NCI-H510A (cell line): ENCODE data around the gene PGRMC1.
"Not testable (repeated sequence)": the region's sequence is repeated elsewhere in the genome, so short reads cannot be mapped to it uniquely, and the experiment has no call there.

ENCODE experiments used
- DNase-seq: peaks from one replicate; lab custom pipeline; 2025; lab: John Stamatoyannopoulos, UW

Gene PGRMC1

GRCh38 chrX:119235872-119236622, at the start of gene PGRMC1:
TSS of gene PGRMC1 (plus strand) at chrX:119236285. CDS start at chrX:119236364, 79 bp downstream.
- DNase-seq = peak; percentile 68

DNA sequence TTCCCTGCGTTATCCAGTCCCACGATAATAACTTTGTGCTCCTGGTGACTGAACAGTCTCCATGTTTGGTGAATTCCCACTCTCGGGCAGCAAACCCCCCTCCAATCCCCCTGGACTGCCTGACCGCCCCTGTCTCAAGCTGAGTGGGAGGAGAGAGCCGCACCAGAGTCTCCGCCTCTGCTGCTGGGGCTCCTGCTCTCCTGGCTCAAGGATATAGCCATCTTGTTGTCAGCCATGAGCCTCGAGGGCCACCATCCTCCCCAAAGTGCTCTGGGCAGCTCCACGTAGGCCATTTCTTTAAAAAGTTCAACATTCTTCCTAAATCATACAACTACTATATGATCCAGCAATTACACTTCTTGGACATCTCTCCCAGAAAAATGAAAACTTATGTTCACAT, 49.3 kb upstream of the PGRMC1 start:
- DNase-seq = no peak

GRCh38 chrX:119187298-119187697, 48.8 kb upstream of the PGRMC1 start:
- DNase-seq = no peak

DNA sequence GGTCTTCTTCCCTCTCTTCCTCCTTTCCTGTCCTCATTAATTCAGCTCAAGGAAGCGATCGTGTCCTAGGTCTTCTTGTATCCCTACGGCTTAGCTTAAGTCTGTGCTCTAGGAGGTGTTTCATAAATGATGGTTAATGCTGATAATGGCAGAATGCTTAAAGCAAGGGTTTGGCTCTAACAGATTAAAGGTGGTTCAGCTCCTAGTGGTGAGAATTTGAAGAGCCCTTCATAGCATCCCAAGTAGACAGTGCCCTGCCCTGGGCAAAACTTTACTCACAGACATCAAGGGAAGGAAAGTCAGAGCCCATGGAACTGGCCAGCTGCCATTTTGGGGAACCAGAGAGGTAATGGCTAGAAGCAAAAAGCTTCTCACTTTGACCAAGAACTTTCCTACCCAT, 47.0 kb upstream of the PGRMC1 start:
- DNase-seq = no peak

DNA sequence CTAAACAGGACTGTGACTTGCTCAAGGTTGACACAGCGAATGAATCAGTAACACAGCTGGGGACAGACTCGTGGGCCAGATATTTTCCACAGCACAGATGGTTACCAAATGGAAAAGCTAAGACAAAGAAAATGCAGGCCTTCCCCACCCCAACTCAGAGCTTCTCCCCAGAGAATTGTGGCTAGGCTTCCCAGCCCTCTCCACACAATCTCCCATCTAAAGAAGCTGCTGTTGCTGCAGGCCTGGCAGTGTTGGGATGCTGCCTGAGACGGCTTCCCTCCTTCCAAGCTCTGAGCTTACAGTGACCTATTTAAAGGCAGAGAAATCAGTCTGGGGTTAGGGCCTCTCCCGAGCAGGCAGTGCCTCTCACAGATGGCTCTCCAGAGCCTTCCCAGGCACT, 46.5 kb upstream of the PGRMC1 start:
- no peak for DNase-seq

GRCh38 chrX:119190091-119190681, 45.9 kb upstream of the PGRMC1 start:
- no peak for DNase-seq

- DNase-seq = no peak
These were observed 45.3 kb upstream of the PGRMC1 start for GRCh38 chrX:119190831-119191230.

DNA sequence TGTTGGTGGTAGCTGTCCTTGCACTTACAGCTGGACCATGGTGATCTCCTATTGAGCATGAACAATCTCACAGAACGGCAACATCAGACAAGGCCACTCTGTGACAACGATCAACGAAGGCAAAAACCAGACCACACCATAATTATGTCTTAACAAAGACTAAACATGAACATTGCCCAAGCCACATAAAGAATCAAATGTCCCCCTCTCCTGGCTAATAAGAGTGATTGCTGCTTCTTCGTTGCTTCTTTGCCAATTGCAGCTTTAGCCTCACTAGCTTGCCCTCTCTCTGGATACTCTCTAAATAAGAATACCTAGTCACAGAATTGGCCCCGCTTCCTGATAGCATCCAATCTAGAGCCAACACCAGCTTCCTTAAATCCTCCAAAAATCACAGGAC, 41.5 kb upstream of the PGRMC1 start:
- DNase-seq = no peak

GRCh38 chrX:119201570-119201969, 34.5 kb upstream of the PGRMC1 start:
- no peak for DNase-seq

DNA sequence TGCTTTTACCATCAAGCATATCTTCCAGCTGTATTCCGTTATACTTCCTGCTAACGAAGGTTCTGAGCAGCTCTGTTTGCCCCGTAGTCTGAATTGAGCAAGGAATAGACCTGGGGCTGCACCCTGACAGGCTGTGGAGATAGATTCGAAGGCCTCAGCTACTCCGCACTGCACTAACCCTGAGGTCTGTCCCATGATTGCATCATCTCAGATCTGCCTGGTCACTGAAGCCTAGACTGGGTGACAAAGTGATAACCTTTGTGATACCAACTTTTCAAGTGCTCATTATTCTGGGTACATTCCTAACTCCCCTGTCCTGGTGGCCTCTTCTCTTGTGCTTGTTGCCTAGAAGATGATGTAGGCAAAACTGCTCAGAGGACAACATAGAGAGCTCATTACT, 29.9 kb upstream of the PGRMC1 start:
- DNase-seq = no peak

- DNase-seq = not testable (repeated sequence)
These were observed 28.6 kb upstream of the PGRMC1 start for GRCh38 chrX:119207483-119207882.

GRCh38 chrX:119208401-119209057, 27.6 kb upstream of the PGRMC1 start:
- DNase-seq = no peak

DNA sequence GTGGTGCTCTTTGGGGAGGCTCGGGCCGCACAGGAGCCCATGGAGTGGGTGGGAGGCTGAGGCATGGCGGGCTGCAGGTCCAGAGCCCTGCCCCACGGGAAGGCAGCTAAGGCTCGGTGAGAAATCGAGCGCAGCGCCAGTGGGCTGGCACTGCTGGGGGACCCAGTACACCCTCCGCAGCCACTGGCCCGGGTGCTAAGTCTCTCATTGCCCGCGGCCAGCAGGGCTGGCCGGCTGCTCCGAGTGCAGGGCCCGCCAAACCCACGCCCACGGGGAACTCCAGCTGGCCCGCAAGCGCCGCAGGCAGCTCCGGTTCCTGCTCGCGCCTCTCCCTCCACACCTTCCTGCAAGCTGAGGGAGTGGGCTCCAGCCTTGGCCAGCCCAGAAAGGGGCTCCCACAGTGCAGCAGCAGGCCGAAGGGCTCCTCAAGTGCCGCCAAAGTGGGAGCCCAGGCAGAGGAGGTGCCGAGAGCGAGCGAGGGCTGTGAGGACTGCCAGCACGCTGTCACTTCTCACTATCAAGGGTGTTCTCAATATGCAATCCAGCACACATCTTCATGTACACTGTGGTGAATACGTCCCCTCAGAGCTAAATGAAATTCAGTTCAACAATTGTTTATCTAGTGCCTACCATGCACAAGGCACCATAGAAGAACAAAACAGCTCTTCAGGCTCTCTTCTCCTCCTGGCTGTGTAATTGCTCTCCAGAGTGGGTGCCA, 25.0 kb upstream of the PGRMC1 start:
- DNase-seq = not testable (repeated sequence)

GRCh38 chrX:119211649-119212014, 24.5 kb upstream of the PGRMC1 start:
- no peak for DNase-seq

DNA sequence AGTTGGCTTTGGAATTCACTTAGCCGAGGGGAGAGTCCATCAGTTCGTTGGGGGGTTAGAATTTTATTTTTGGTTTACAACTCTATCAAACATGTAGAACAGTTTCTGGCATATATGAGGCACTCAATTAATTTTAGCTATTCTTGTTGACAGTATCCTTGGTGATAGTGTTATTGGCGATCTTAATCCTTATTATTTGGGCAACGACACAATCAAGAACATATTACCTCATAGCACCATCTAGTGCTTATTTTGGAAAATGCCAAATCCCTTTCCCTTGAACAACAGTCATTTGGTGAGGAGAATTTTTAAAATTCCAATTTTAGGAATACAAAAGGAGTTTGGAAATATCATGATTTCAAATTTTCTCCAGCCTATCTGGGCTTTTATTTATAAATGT, 17.9 kb upstream of the PGRMC1 start:
- no peak for DNase-seq

- no peak for DNase-seq
These were observed 13.2 kb upstream of the PGRMC1 start for GRCh38 chrX:119222932-119223331.

- no peak for DNase-seq
These were observed 12.3 kb upstream of the PGRMC1 start for GRCh38 chrX:119223783-119224182.

GRCh38 chrX:119226446-119226845, 9.6 kb upstream of the PGRMC1 start:
- no peak for DNase-seq

DNA sequence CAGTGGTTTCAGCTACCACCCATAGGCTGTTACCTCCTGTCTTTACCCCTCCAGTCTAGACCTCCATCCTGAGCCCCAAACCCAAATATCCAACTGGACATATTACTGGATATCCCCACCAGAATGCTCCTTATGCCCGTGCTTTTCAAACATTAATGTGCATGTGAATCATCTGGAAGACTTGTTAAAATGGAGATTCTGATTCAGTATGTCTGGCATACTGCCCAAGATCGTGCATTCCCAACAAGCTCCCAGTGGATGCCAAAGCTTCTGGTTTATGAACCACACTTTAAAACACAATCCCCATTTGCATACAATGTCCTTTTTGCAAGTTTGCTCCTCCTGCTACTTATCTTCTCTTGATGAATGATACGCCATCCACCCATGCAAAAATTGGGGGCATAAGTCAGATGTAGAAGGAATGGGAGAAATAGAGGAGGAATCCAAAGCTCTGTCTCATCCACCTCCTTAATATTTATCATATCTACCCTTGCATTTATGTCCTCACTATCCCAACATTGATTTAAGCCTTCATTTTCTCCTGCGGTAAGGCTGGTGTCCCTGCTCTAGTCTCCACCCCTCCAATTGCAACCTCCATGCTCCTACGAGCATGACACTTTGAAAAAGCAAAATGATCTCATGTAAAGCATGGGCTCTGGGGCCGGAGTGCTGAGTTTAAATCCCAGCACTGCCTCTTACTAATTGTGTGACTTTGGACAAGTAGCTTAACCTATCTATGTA, 7.4 kb upstream of the PGRMC1 start:
- no peak for DNase-seq

- no peak for DNase-seq
These were observed 6.9 kb upstream of the PGRMC1 start for GRCh38 chrX:119229253-119229615.

DNA sequence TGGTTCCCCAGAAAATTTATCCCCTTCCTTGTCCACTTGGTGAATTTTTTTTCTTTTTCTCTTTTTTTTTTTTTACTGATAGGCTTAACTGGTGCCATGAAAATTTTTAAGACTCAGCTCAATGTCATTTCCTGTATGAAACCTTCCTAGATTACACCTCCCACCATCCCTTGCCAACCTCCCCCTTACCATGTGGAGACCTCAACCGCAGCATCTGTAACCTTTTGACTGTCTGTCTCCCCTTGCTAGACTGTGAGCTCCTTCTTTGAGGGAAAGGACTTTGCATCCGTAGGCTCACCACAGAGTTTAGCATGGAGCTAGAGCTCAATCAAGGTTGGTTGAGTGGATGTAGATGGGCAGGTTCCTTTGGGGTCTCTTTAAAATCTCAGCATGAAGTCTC, 5.2 kb upstream of the PGRMC1 start:
- no peak for DNase-seq

- DNase-seq = no peak
These were observed 4.1 kb upstream of the PGRMC1 start for GRCh38 chrX:119231936-119232445.
